Neural cell (in vitro differentiated cells): Measurements from ENCODE around the gene BCAN. TPM values are rescaled to one million over a fixed set of nuclear protein-coding genes. Genes with fewer than 3 reads are reported as not detected.

Experiments used
- H2AFZ ChIP-seq: fragments of 200-600, 300-800 bp; sonication (generic), shearing (Covaris generic); 2 replicates; pipeline ENCODE4 v1.6.0; 2014; ENCODE audit warnings: low read depth, mild to moderate bottlenecking, antibody characterized with exemption, low read length, moderate library complexity
- H3F3A ChIP-seq: fragments of 200-600 bp; shearing (Covaris generic); 2 replicates; pipeline ENCODE4 v1.6.1; 2016; ENCODE audit warnings: mild to moderate bottlenecking, moderate library complexity, mixed read lengths, antibody characterized with exemption, low read length; ENCODE audit not compliant: insufficient read depth, poor library complexity, severe bottlenecking
- H3K27ac ChIP-seq: fragments of 200-600, 300-800 bp; sonication (generic), shearing (Covaris generic); 2 replicates; pipeline ENCODE4 v1.5.1; 2014; ENCODE audit warnings: mild to moderate bottlenecking, low read length, moderate library complexity
- H3K27me3 ChIP-seq: fragments of 300-800, 200-600 bp; sonication (generic), shearing (Covaris generic); 2 replicates; pipeline ENCODE4 v1.6.0; 2014; ENCODE audit warnings: mild to moderate bottlenecking, low read depth, low read length, moderate library complexity; ENCODE audit not compliant: insufficient read depth
- H3K36me3 ChIP-seq: fragments of 300-800, 200-600 bp; sonication (generic), shearing (Covaris generic); 2 replicates; pipeline ENCODE4 v1.5.1; 2014; ENCODE audit warnings: mild to moderate bottlenecking, antibody characterized with exemption, low read length, moderate library complexity; ENCODE audit not compliant: insufficient read depth
- H3K4me2 ChIP-seq: fragments of 300-800, 200-600 bp; sonication (generic), shearing (Covaris generic); 2 replicates; pipeline ENCODE4 v1.6.0; 2014; ENCODE audit warnings: mild to moderate bottlenecking, low read length
- H3K4me3 ChIP-seq: fragments of 300-800, 200-600 bp; sonication (generic), shearing (Covaris generic); 2 replicates; pipeline ENCODE4 v1.5.1; 2014; ENCODE audit warnings: mild to moderate bottlenecking, low read length, moderate library complexity
- H3K79me2 ChIP-seq: fragments of 200-600 bp; shearing (Covaris generic); replicated peaks from 2 replicates; pipeline ENCODE4 v1.6.0; 2014; ENCODE audit warnings: mild to moderate bottlenecking, low read length, moderate library complexity; ENCODE audit not compliant: insufficient read depth
- H3K9ac ChIP-seq: fragments of 300-800, 200-600 bp; sonication (generic), shearing (Covaris generic); 2 replicates; pipeline ENCODE4 v1.6.1; 2016; ENCODE audit warnings: mild to moderate bottlenecking, low read length, mixed read lengths
- H3K9me2 ChIP-seq: fragments of 200-600 bp; shearing (Covaris generic); 2 replicates; pipeline ENCODE4 v1.6.1; 2016; ENCODE audit warnings: mild to moderate bottlenecking, low read length, mixed read lengths; ENCODE audit not compliant: insufficient read depth
- H3K9me3 ChIP-seq: fragments of 200-600, 300-800 bp; sonication (generic), shearing (Covaris generic); 2 replicates; pipeline ENCODE4 v1.6.1; 2016; ENCODE audit warnings: mild to moderate bottlenecking, mixed run types, low read length, moderate library complexity, mixed read lengths
- H4K20me1 ChIP-seq: fragments of 200-600 bp; shearing (Covaris generic); 2 replicates; pipeline ENCODE4 v1.6.1; 2016; ENCODE audit warnings: mild to moderate bottlenecking, mixed run types; ENCODE audit not compliant: insufficient read depth
- CTCF ChIP-seq: fragments of 450-650 bp; IDR thresholded peaks from 2 replicates; pipeline ENCODE4 v1.5.1; 2014; ENCODE audit warnings: antibody characterized with exemption, mild to moderate bottlenecking, moderate library complexity; ENCODE audit not compliant: poor library complexity, severe bottlenecking
- EP300 ChIP-seq: fragments of 450-650 bp; conservative IDR thresholded peaks from 2 replicates; pipeline ENCODE4 v1.6.1; 2014; ENCODE audit warnings: antibody characterized with exemption, mild to moderate bottlenecking, moderate library complexity; ENCODE audit not compliant: poor library complexity, severe bottlenecking
- EZH2 ChIP-seq: fragments of 200-600, 300-800 bp; shearing (Covaris generic), sonication (generic); IDR thresholded peaks from 2 replicates; pipeline ENCODE4 v1.6.1; 2014; ENCODE audit warnings: antibody characterized with exemption, low read length, borderline replicate concordance, mild to moderate bottlenecking; ENCODE audit not compliant: insufficient read depth, poor library complexity, severe bottlenecking
- MXI1 ChIP-seq: fragments of 450-650 bp; conservative IDR thresholded peaks from 2 replicates; pipeline ENCODE4 v1.6.1; 2014; ENCODE audit warnings: antibody characterized with exemption, mild to moderate bottlenecking; ENCODE audit not compliant: poor library complexity, severe bottlenecking
- POLR2AphosphoS5 ChIP-seq: IDR thresholded peaks from 2 replicates; pipeline ENCODE4 v1.6.1; 2012
- RAD21 ChIP-seq: fragments of 450-650 bp; conservative IDR thresholded peaks from 2 replicates; pipeline ENCODE4 v1.6.1; 2014; ENCODE audit warnings: antibody characterized with exemption, mild to moderate bottlenecking, moderate library complexity
- REST ChIP-seq: IDR thresholded peaks from 2 replicates; pipeline ENCODE4 v1.6.1; 2012; ENCODE audit warnings: borderline replicate concordance
- SMC3 ChIP-seq: fragments of 450-650 bp; conservative IDR thresholded peaks from 2 replicates; pipeline ENCODE4 v1.6.1; 2014; ENCODE audit warnings: antibody characterized with exemption, mild to moderate bottlenecking, moderate library complexity; ENCODE audit not compliant: poor library complexity
- TAF1 ChIP-seq: IDR thresholded peaks from 2 replicates; pipeline ENCODE4 v1.6.1; 2012; ENCODE audit warnings: low read depth
- polyA plus RNA-seq: library from polyadenylated mRNA; depleted of rRNA; stranded (reverse); fragments of >200 nt; gene quantifications from 2 replicates; pipeline ENCODE4 v1.2.3, GENCODE V29; 2014

The BCAN gene
- polyA plus RNA-seq, 1 donor from 2014 or later, result not detected

GRCh38 chr1:156639601-156640101, 2.3 kb upstream of the BCAN start:
- Histone ChIP-seq H3K9ac (no peak overlapping the region), H4K20me1 (no peaks in the 10 kb centered on the region), H3F3A (no peaks in the 10 kb centered on the region), H3K9me2 (no peaks in the 10 kb centered on the region), H3K79me2 (no peaks in the 10 kb centered on the region), H3K27ac (no peak overlapping the region), H3K4me3 (no peak overlapping the region), H3K36me3 (no peaks in the 10 kb centered on the region), H3K9me3 (no peaks in the 10 kb centered on the region), H3K27me3 (peaks cover 25% of the 10 kb centered on the region), H3K4me2 (no peak overlapping the region), H2AFZ (no peak overlapping the region)
- TF ChIP-seq SMC3 (no peak), EZH2 (no peak), CTCF (no peak), POLR2AphosphoS5 (no peak), EP300 (no peak), RAD21 (no peak), REST (no peak), MXI1 (no peak), TAF1 (no peak)

- H3K4me2 ChIP-seq, result peak overlapping the region; percentile 30
Measured at GRCh38 chr1:156640842-156641706, 843 bp upstream of the BCAN start.

More at GRCh38 chr1:156640842-156641706, 843 bp upstream of the BCAN start:
- Histone ChIP-seq H2AFZ (no peak overlapping the region), H3K27me3 (peaks cover 34% of the 10 kb centered on the region), H3K27ac (no peak overlapping the region), H3K9me2 (no peaks in the 10 kb centered on the region), H3K4me3 (peak overlapping the region; percentile 71), H3K9me3 (no peaks in the 10 kb centered on the region), H3F3A (no peaks in the 10 kb centered on the region), H3K9ac (peak overlapping the region; percentile 54), H3K36me3 (no peaks in the 10 kb centered on the region), H4K20me1 (no peaks in the 10 kb centered on the region), H3K79me2 (no peaks in the 10 kb centered on the region)
- TF ChIP-seq MXI1 (no peak), POLR2AphosphoS5 (no peak), CTCF (no peak), SMC3 (no peak), EZH2 (no peak), REST (no peak), EP300 (no peak), TAF1 (no peak), RAD21 (no peak)
